Activated CD4-positive, alpha-beta T cell treated with anti-CD3 and anti-CD28 coated beads for 1 hour (primary cell): ENCODE data around the gene PTPRR.
"Not testable (repeated sequence)": the region's sequence is repeated elsewhere in the genome, so short reads cannot be mapped to it uniquely, and the experiment has no call there.

Experiments
- DNase-seq: peaks from one replicate; pipeline ENCODE4 v3.0.0-alpha.2; 2020

The PTPRR gene

DNA sequence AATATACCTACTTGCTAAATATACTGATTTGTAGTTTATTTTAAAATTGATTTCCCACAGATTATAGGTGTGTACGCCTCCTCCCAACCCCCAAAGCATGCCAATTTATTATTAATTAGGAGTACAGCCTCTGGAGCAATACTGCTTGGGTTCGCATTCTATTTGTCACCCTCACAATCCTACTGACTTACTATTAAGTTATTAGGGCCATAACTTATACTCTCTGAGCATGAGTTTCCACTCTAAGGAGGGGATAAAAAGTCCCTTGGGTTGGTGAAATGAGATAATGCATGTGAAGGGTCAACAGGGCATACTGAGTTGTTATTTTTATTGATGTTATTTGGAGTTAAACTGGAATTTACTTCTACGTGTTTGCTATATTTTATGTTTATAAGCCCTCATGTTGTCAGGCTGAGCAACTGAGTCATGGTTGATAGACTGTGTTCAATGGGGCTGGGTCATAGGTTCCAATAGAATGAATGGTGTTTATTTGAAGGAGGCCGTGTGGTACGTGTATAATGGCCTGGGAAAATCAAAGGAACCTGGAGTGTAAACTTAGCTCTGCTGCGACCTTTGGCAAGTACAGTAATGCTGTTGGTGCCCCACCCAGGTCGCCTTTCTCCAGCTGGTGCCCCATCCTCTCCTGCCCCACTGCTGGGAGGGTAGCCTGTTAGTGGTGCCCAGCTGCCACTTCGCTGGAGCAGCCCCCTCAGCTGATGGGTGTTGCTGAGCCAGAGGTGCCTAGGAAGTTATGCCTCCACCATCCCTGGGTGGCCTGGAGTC is 184.0 kb downstream of the PTPRR start:
- no peak for DNase-seq

DNA sequence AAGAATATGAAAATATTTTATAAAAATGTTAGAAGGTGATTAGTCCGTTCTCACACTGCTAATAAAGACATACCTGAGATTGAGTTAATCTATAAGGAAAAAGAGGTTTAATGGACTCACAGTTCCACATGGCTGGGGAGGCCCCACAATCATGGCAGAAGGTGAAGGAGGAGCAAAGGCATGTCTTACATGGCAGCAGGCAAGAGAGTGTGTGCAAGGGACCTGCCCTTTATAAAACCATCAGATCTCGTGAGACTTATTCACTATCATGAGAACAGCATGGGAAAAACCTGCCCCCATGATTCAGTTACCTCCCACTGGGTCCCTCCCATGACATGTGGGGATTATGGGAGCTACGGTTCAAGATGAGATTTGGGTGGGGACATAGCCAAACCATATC is 185.3 kb downstream of the PTPRR start:
- not testable (repeated sequence) for DNase-seq

- DNase-seq, result no peak
These were observed 187.2 kb downstream of the PTPRR start for GRCh38 chr12:70733385-70733784.

GRCh38 chr12:70732287-70732686 is 188.3 kb downstream of the PTPRR start:
- DNase-seq, result no peak

DNA sequence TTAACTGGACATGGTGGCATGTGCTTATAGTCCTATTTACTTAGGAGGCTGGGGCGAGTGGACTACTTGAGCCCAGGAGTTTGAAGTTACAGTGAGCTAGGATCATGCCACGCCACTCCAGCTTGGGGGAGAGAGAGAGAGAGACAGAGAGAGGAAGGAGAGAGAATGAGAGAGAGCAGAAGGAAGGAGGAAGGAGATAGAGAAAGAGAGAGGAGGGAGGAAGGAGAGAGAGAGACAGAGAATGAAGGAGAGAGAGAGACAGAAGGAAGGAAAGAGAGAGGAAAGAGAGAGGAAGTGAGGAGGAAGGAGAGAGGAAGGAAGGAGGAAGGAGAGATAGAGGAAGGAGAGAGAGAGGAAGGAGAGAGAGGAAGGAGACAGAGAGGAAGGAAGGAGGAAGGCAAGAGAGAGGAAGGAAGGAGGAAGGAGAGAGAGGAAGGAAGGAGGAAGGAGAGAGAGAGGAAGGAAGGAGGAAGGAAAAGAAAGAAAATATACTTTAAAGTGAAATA is 189.8 kb downstream of the PTPRR start:
- DNase-seq, result no peak

GRCh38 chr12:70724444-70724843 is 196.1 kb downstream of the PTPRR start:
- DNase-seq, result no peak

DNA sequence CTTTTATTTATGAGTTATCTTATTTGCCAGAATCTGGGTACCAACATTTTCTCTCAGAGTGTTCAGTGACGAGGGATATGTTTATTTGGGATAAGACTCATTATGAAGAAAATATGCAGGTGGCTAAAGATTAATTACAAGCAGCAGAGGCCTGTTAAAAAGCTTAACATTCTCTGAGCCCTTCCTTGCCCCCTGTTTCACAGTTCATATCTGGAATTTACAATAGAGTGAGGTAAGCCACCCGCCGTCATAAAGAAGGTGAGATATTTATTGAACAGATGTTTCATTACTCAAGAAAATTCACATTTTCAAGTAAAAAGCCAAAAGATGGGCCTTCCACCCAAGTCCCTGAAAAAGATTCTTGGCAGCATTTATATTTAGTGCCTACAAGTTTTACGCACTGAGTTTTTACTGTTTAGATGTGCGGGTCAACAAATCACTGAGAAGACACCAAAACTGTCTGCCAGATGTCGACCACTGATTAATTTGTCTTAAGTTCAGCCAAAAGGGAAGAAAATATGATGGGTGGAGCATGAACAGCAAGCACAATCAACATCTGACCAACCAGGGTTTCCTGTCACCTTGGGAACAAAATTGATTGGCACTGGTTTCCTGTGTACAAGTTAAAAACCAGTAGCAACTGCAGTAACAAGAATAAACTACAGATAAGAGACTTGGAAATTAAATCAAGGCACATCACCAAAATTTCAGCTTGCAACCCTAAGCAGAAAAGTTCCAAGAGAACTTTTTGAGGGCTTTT is 197.8 kb downstream of the PTPRR start:
- no peak for DNase-seq

DNA sequence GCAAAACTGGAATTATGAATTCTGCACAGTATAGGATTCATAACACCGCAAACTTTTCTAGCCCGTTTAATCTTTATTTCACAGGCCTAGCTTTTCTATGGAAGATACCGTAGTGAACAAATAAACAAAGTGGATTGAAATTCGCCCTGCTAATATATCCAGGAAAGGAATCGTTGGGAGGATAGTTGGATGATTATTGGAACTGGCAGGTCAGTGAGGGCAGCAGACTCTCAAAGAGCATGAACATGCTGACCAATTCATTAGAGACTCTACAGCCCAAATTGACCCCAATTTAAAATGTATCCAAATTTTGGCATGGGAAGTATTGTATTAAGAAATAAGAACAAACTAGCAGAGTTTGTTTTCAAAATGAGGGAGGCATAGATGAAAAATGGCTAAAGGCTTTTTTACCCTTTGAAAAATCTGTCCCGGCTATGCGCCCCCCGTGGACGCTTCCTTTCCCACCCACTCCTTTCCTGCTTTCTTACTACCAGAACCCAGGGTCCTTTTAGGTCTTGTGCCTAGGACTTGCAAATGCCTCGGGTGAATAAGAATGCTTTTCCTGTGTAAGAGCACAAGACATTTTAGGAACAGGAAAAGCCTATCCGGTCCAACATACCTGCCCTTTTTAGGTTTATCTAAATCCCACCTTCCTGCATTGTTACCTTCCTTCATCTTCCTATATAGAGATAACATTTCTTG is 198.7 kb downstream of the PTPRR start:
- no peak for DNase-seq

DNA sequence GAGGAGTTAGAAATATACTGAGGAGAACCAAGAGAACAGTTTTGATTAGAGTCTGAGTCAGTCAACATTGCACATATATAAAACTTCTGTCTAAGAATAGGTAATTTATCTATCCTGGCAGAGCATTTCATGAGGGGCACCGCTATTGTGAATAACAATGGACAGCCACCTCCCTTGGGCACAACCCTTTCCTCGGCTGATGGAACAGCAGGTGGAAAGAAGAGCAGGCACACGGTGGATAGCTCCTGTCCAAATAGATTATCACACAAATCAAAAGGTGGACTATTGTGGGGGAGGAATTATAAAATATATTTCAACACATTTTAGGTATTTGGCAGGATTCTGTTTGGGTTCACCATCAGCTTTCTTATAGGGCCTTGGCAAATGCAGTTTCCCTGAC is 199.3 kb downstream of the PTPRR start:
- DNase-seq, result no peak

GRCh38 chr12:70719672-70720420 is 200.7 kb downstream of the PTPRR start:
- no peak for DNase-seq

DNA sequence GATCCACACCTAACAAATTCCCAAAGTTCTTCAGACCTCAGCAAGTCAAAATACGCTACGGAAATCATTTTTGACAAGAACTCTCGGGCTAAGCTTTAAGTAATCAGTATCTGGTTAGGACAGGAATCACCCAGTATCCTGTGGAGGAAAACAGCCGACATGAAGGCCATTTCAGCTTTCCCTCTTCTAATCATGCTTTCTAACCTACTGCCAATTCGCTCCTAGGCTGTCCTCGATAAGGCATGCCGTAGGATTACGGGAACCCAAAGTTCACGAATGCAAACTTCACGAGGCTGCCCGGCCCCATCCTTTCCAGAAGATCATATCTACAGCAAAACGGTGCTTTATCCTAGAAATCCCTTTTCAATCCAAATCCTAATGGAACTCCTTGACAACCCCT is 201.5 kb downstream of the PTPRR start:
- DNase-seq, result no peak

DNA sequence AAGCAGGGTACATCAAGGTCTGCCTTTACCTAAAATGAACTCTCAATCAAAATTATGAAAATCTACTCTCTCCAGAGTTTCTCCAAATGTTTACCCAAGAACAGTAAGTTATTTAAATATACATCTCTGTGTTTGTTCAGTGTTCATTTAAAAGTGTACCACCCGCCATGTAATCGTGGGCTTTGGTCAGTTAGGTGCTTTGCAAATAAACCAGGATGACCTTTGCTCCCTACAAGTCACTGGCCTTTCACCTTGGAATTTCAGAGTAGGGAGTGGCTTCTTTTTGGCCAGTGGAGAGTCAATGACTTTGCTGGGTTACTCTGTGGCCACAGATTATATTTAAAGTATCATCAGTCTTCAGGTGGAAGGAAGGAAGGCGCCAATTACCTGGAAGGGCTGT is 208.7 kb downstream of the PTPRR start:
- no peak for DNase-seq

GRCh38 chr12:70709022-70709421 is 211.5 kb downstream of the PTPRR start:
- no peak for DNase-seq

DNA sequence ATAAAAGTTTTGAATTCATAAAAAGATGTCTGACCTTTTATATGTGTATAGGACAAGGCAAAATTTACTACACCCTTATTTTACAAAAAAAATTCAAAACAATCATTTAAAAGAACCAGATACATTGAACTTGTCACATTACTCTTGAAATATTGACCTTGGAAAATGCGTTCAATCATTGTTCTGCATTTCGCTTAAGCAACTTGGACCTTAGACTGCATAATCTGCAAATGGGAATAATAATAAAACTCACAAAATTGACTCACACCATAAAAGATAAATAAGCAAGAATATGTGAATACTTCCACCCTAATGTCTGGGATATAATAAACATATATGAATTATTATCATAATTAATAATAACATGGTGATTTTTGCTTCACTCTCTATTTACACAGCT is 213.9 kb downstream of the PTPRR start:
- no peak for DNase-seq

GRCh38 chr12:70698345-70698744 is 222.2 kb downstream of the PTPRR start:
- no peak for DNase-seq

DNA sequence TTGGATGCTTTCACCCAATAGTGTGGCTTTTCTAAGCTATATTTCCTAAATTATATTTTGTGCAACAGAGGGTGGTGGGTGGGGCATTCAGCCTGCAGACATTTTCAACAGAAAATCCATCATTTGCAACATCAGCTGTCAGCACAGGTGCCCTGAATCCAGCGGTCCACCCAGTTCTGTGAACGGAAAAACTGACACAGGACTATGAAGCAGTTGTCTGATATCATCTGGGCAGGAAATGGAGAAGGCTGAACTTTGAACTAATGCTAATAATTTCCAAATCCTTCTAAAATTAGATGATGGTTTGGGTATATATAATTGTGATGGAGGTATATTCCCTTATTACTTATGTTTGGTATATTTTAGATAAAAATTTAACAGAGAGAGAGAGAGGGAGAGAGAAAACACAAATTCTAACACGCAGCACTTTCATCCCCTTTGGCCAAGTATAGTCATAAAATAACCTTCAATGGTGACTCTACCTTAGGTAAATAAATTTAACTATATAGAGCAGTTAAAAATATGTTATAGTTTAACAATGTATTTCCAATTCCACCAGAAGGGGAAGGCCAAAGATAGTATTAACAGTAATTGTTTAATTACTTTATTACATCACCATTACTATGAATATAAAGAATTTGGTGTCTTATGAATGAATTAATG is 225.0 kb downstream of the PTPRR start:
- no peak for DNase-seq

DNA sequence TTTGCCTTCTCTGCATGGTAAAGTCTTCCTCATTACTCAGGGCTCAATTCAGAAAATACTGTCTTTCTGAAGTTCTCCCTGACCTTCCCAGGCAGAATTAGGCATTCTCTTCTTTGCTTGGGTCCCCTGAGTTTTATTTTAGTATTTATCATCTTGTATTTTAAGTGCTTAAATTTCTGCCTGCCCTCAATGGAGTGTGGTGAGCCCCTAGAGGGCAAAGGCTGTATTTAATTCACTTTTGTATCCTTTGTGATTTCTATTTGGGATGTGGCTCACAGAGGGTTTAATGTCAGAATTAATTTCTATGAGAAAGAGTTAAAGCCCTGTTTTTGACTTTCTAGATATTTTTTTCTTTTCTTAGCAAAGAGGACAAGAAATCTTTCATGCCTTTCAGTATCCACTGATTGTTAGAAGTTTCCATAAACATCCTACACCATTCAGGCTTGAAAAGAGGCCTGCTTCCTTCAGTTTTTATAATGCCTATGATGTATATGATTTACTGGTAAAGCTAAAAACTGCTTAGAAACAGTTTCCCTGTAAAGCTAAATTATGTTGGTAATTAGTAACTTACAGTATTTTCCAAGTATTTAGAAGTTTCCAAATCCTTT is 227.8 kb downstream of the PTPRR start:
- no peak for DNase-seq

DNA sequence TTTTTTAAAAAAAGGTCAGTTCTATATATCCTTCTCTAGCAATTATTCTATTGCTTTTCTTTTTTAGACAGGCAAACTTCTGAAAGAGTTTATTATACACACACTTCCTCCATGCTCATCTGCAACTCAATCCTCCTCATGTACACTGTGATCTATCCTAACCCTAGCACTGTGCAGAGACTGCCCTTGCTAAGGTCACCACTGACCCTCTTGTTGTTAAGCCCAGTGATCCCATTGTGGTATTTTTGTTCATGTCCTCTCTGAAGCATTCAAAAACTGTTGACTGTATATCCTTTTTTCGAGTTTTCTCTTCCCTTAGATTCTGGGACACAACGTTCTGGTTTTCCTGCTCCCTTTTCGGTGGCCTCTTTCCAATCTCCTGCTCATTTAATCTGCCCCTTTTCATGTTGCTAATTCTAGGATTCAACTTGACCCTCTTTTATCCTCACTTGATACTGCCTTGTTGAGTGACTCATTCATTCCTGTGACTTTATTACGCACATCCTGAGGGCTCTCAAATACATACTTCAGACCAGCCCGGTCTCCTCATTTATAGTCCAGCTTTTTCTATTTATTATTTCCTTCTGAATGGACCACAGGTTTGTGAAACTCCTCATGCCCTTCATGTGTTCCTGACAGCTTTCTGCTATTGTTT is 229.4 kb downstream of the PTPRR start:
- no peak for DNase-seq

DNA sequence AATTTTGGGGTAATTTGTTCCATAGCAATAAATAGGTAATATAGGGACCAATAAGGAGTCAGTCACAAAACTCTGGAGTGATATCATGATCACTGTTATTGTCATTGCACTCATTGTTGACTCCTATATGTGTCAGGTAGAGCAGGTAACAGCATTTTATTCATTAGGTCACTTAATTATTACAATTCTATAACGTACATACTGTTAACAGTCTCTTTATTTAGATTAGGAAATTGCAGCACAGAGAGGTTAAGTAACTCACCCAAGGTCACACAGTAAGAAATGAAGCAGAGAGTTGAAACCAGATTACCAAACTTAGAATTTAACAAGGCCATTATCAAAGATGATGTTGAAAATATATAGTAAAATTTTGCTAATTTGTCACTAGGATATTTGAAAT is 233.6 kb downstream of the PTPRR start:
- DNase-seq, result no peak

- no peak for DNase-seq
These were observed 234.2 kb downstream of the PTPRR start for GRCh38 chr12:70686299-70686698.

GRCh38 chr12:70683976-70684375 is 236.6 kb downstream of the PTPRR start:
- DNase-seq, result no peak
